Neural cell (in vitro differentiated cells): ENCODE results near the gene RAB3GAP2.

ENCODE experiments used
- CTCF ChIP-seq: fragments of 450-650 bp; IDR thresholded peaks from 2 replicates; pipeline ENCODE4 v1.5.1; 2014; ENCODE audit warnings: antibody characterized with exemption, mild to moderate bottlenecking, moderate library complexity; ENCODE audit not compliant: poor library complexity, severe bottlenecking
- EP300 ChIP-seq: fragments of 450-650 bp; conservative IDR thresholded peaks from 2 replicates; pipeline ENCODE4 v1.6.1; 2014; ENCODE audit warnings: antibody characterized with exemption, mild to moderate bottlenecking, moderate library complexity; ENCODE audit not compliant: poor library complexity, severe bottlenecking

- TF ChIP-seq CTCF (no peak), EP300 (no peak)
Measured at GRCh38 chr1:220226752-220227151, 45.5 kb downstream of the RAB3GAP2 start.
